Osteoblast (primary cell): ENCODE results near the gene GGT1. TPM values are rescaled to one million over a fixed set of nuclear protein-coding genes. Genes with fewer than 3 reads are reported as not detected.
"Not testable (repeated sequence)": the region's sequence is repeated elsewhere in the genome, so short reads cannot be mapped to it uniquely, and the experiment has no call there.

Source experiments
- DNase-seq: peaks from one replicate; pipeline ENCODE4 v3.0.0; 2011; ENCODE audit warnings: low spot score, mixed read lengths; ENCODE audit not compliant: insufficient read length; ENCODE audit errors: missing footprints
- H2AFZ ChIP-seq: 2 replicates; pipeline ENCODE4 v1.6.0; 2011; ENCODE audit warnings: mild to moderate bottlenecking, low read length
- H3K27ac ChIP-seq: 2 replicates; pipeline ENCODE4 v1.5.1; 2011; ENCODE audit warnings: mild to moderate bottlenecking, low read depth, low read length, moderate library complexity
- H3K27me3 ChIP-seq: 2 replicates; pipeline ENCODE4 v1.6.0; 2012; ENCODE audit warnings: mild to moderate bottlenecking, control low read depth, inconsistent platforms, low read length, moderate library complexity; ENCODE audit not compliant: insufficient read depth
- H3K36me3 ChIP-seq: 2 replicates; pipeline ENCODE4 v1.5.1; 2011; ENCODE audit warnings: mild to moderate bottlenecking, low read length, control low read depth, moderate library complexity; ENCODE audit not compliant: insufficient read depth
- H3K4me1 ChIP-seq: 2 replicates; pipeline ENCODE4 v1.5.1; 2011; ENCODE audit warnings: mild to moderate bottlenecking, low read length, control low read depth, moderate library complexity; ENCODE audit not compliant: insufficient read depth
- H3K4me2 ChIP-seq: 2 replicates; pipeline ENCODE4 v1.6.0; 2011; ENCODE audit warnings: mild to moderate bottlenecking, low read length; ENCODE audit not compliant: insufficient read depth
- H3K4me3 ChIP-seq: fragments of 200-600 bp; sonication (generic); 3 replicates; pipeline ENCODE4 v1.5.1; 2012; ENCODE audit warnings: mild to moderate bottlenecking, low read length, inconsistent platforms; ENCODE audit not compliant: insufficient read depth
- H3K79me2 ChIP-seq: 2 replicates; pipeline ENCODE4 v1.6.0; 2012; ENCODE audit warnings: mild to moderate bottlenecking, low read length, control low read depth, inconsistent platforms; ENCODE audit not compliant: insufficient read depth
- H3K9me3 ChIP-seq: 2 replicates; pipeline ENCODE4 v1.5.1; 2011; ENCODE audit warnings: low read depth, low read length, control low read depth
- H4K20me1 ChIP-seq: 2 replicates; pipeline ENCODE4 v1.6.0; 2012; ENCODE audit warnings: mild to moderate bottlenecking, low read length, control low read depth; ENCODE audit not compliant: insufficient read depth
- total RNA-seq: library from RNA; depleted of rRNA; stranded (reverse); fragments of >200 nt; gene quantifications from 2 replicates; pipeline ENCODE4 v1.2.3, GENCODE V29; 2012
- TF ChIP-seq, protein P1 (sequence below): IDR thresholded peaks from 2 replicates; pipeline ENCODE4 v1.5.1; 2011; ENCODE audit warnings: mild to moderate bottlenecking, low read depth, low read length, moderate library complexity; ENCODE audit errors: extremely low read depth

GGT1 gene
- total RNA-seq, 1 donor: 0.36 TPM

DNA sequence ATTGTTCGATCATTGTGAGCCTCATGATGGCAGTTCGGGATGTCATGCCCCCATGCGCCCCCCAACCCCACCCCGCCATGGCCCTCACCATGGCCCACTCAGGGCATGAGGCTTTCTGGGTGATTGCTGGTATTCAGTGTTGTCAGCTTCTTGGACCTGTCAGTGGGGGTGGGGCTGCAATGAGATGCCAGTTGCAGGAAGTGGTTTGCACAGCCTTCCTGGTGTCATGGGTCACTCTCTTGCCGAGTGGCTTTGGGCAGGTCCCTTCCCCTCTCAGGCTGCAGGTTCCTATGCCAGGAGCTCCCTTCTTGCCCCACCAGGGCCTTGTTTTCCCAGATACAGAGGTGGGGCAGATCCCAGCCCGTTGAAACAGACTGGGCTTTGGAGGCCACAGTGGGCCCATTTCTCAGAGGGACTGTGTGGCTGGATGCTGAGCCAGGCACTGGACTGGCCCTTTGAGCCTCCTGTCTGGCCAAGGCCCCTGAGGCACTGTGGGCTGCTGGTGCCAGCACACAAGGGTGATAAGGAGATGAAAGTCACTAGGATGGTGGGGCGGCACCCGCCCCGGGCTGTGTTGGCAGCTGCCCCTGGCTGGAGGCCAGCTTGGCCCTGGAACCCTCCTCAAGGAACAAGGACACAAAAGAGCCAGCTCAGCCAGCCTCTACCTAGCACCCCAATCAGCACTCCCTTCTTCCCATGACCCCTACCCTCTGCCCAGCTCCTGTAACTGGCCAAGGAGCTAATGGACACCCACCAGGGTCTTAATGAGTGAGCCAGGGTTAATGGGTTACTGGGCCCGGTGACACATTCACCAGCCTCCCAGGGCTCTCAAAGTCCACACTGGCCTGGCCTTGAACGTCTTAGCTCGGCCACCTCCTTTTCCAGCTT, 1.5 kb upstream of the GGT1 start:
- no peak overlapping the region for H3K27ac ChIP-seq

DNA sequence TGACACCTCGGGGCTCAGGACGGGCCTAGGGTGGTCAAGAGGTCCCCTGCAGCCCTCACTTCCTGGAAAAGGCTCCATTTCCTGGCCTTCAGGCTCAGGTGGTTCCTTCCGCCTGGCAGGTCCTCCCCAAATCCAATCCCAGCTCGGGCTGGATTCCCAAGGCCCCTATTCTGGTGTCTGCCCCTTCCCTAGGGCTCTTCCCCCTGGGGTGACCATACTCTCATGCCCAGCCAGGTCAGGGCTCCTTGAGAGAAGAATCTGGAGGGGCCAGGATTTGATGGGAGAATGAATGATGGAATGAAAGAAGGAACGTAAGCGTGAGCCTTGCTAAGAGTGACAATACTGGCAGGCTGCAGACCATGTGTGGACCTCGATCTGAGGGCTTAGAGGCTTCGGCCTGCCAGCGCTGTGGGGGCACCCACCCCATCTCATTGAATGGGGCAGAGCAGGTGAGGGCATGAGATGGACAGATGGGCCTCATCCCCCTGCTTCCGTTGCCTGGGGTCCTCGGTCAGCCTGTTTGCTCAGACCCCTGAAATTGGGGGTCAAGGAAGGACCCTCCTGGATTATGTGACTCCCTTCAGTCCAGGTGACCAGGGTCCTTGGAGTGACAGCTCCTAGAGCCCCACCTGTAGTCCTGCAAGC, 766 bp upstream of the GGT1 start:
- not testable (repeated sequence) for H3K4me2 ChIP-seq, H3K79me2 ChIP-seq, H3K27me3 ChIP-seq, H3K4me1 ChIP-seq, DNase-seq, H3K9me3 ChIP-seq, H3K36me3 ChIP-seq, H3K4me3 ChIP-seq, H3K27ac ChIP-seq, H4K20me1 ChIP-seq, H2AFZ ChIP-seq

More for the DNA sequence above, 1.5 kb upstream of the GGT1 start:
- Histone ChIP-seq H3K4me2 (no peak overlapping the region), H4K20me1 (no peaks in the 10 kb centered on the region), H3K27me3 (no peaks in the 10 kb centered on the region), H3K9me3 (no peaks in the 10 kb centered on the region), H3K4me3 (no peak overlapping the region), H3K4me1 (no peaks in the 10 kb centered on the region), H3K79me2 (no peaks in the 10 kb centered on the region), H2AFZ (no peak overlapping the region), H3K36me3 (no peaks in the 10 kb centered on the region)
- TF ChIP-seq, protein P1, sequence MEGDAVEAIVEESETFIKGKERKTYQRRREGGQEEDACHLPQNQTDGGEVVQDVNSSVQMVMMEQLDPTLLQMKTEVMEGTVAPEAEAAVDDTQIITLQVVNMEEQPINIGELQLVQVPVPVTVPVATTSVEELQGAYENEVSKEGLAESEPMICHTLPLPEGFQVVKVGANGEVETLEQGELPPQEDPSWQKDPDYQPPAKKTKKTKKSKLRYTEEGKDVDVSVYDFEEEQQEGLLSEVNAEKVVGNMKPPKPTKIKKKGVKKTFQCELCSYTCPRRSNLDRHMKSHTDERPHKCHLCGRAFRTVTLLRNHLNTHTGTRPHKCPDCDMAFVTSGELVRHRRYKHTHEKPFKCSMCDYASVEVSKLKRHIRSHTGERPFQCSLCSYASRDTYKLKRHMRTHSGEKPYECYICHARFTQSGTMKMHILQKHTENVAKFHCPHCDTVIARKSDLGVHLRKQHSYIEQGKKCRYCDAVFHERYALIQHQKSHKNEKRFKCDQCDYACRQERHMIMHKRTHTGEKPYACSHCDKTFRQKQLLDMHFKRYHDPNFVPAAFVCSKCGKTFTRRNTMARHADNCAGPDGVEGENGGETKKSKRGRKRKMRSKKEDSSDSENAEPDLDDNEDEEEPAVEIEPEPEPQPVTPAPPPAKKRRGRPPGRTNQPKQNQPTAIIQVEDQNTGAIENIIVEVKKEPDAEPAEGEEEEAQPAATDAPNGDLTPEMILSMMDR: no peak
- DNase-seq: peak; percentile 60

DNA sequence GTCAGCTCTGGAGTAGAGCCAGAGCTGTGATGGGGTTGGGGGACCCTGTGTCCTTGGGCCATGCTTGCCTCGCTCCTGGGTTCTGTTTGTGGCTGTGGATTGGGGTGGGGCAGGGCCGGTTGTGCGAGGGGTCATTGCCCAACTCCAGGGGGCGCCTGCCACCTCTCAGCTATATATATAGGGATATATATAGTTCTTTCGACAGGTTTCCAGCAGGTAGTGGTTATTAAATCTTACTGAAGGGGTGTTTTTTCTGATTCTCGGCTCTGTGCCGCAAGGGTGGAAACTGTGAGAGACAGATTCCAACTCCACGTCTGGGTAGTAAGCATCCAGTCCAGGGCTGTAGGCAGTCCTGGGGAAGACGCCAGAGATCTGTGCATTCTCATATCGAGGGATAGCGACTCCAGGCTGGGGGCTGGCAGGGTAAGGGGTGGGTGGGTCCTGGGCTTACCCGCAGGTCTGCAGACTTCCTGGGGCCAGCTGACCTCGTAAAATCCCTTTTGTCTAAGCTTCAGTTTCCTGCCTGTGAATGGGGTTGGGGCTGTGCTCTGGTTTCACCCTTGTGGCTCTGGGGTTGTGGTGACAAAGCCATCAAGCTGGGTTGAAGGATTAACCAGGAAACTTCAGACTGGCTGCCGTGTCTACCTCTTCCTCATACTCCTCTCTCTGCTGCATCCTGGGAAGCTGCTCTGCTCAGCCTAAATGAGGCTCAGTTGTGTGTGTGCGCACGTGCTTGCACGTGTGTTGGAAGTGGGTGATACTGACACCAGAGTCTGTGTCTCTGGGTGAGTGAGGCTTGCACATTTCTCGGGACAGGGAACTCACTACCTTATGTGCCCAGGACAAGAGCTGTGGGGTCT, 1.0 kb downstream of the GGT1 start:
- peak; percentile 69 for DNase-seq
- H3K36me3 ChIP-seq, H3K27ac ChIP-seq, H3K4me2 ChIP-seq, H3K27me3 ChIP-seq, H3K9me3 ChIP-seq, H3K4me1 ChIP-seq, H3K4me3 ChIP-seq, H2AFZ ChIP-seq, H3K79me2 ChIP-seq, H4K20me1 ChIP-seq: not testable (repeated sequence)

DNA sequence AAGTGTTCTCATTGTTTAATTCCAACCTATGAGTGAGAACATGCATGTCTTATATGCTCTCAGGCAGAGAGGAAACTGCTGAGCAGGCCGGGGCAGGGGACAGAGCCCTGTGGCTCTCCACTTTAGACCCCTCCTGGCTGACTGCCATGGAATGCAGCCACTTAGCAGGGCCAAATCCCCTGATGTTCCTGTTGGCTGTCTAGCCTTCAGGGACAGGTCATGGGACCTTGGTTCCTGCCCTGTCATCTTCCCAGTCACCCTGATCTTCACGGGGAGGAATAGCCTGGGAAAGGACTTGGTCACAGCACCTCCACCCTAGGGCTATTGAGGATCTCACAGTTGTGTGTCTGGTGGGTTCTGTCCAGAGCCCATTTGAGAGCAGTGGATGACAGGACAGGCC, 3.3 kb downstream of the GGT1 start:
- not testable (repeated sequence) for H3K4me1 ChIP-seq, H3K4me2 ChIP-seq, H3K27ac ChIP-seq, H3K36me3 ChIP-seq, H3K27me3 ChIP-seq, H3K9me3 ChIP-seq, H3K79me2 ChIP-seq, H3K4me3 ChIP-seq, DNase-seq, H4K20me1 ChIP-seq, H2AFZ ChIP-seq

DNA sequence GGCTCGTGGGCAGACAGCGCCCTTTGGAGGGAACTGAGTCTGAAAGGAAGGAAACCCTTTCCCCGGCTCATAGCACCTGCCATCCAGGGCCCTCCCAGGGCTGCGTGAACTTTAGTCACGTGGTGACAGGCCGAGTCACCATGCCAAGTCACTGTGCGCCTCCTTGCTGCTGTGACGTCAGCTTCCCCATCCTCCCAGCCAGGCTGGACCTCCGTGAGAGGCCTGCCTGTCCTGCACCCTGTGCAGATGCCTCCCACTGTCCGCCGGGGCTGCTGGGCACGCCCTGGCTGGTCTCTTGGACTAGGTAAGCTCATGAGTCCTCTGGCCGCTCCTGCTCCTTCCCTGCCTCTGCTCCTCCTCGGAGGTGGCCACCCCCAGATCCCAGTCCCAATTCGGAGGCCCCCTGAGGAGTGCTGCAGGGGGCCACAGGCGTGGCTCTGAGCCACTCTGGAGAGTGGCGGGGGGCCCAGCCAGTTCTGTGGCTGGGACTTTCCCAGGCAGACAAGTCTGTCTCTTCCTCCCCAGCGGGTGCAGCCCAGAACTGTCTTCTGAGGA, 4.5 kb downstream of the GGT1 start:
- not testable (repeated sequence) for H3K27me3 ChIP-seq, H3K79me2 ChIP-seq, H3K4me3 ChIP-seq, H3K4me2 ChIP-seq, H3K27ac ChIP-seq, H3K4me1 ChIP-seq, H4K20me1 ChIP-seq, H2AFZ ChIP-seq, H3K9me3 ChIP-seq, H3K36me3 ChIP-seq
- peak; percentile 75 for DNase-seq

DNA sequence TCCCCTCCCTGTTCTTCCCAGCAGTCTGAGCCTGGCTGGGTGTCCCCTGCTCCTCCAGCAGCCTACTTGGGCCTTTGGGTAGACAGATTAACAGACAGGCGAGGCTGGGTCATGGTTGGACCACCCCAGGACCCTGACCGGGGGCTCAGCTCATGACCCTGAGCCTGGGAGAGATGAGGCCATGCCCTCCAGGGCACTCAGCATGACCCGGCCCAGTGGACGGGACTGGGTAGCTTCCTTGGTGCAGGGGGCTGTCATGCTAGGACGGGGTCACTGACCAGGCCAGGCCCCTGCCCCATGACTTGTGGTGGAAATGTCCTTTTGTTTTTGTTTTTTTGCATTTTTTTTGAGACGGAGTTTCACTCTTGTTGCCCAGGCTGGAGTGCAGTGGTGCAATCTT, 5.3 kb downstream of the GGT1 start:
- not testable (repeated sequence) for H4K20me1 ChIP-seq, DNase-seq, H3K79me2 ChIP-seq, H3K4me1 ChIP-seq, H2AFZ ChIP-seq, H3K27me3 ChIP-seq, H3K4me2 ChIP-seq, H3K9me3 ChIP-seq, H3K4me3 ChIP-seq, H3K27ac ChIP-seq, H3K36me3 ChIP-seq

DNA sequence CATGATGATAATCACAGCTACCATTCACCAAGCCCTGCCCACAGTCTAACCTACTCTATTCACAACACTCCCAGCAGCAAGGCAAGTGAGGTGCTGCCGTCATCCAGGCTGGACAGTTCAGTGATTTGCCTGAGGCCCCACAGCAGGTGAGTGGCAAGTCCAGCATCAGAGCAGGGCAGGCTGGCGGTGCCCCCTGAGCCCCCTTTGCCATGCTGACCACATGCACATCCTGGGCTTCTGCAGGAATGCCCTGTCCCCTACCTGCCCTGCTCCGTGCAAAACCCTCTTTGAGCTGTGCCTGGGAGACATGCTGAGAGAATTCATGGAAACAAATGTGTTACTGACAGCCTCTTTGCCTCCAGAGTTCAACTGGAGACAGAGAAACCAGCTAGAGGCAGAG, 6.9 kb downstream of the GGT1 start:
- H3K9me3 ChIP-seq, H3K4me2 ChIP-seq, H2AFZ ChIP-seq, H3K27ac ChIP-seq, DNase-seq, H3K4me3 ChIP-seq, H3K36me3 ChIP-seq, H3K79me2 ChIP-seq, H3K4me1 ChIP-seq, H3K27me3 ChIP-seq, H4K20me1 ChIP-seq: not testable (repeated sequence)
